Ishikawa (cell line): Measurements from ENCODE around the gene PID1.

Experiments used
- CEBPB ChIP-seq: IDR thresholded peaks from 2 replicates; pipeline ENCODE4 v1.6.1; 2012
- CREB1 ChIP-seq: IDR thresholded peaks from 2 replicates; pipeline ENCODE4 v1.6.1; 2012; ENCODE audit warnings: low read depth
- EGR1 ChIP-seq: IDR thresholded peaks from 2 replicates; pipeline ENCODE4 v1.6.1; 2012
- EP300 ChIP-seq: IDR thresholded peaks from 2 replicates; pipeline ENCODE4 v1.6.1; 2012; ENCODE audit warnings: borderline replicate concordance
- FOXM1 ChIP-seq: IDR thresholded peaks from 2 replicates; pipeline ENCODE4 v1.6.1; 2012; ENCODE audit warnings: low read depth, borderline replicate concordance
- MAX ChIP-seq: IDR thresholded peaks from 2 replicates; pipeline ENCODE4 v1.6.1; 2012
- NFIC ChIP-seq: IDR thresholded peaks from 2 replicates; pipeline ENCODE4 v1.6.1; 2012
- RAD21 ChIP-seq: IDR thresholded peaks from 2 replicates; pipeline ENCODE4 v1.6.1; 2012; ENCODE audit warnings: low read depth
- REST ChIP-seq: IDR thresholded peaks from 2 replicates; pipeline ENCODE4 v1.6.1; 2012; ENCODE audit warnings: low read depth, mild to moderate bottlenecking
- TAF1 ChIP-seq: IDR thresholded peaks from 2 replicates; pipeline ENCODE4 v1.6.1; 2012; ENCODE audit warnings: low read depth, mild to moderate bottlenecking
- TCF12 ChIP-seq: IDR thresholded peaks from 2 replicates; pipeline ENCODE4 v1.6.1; 2012; ENCODE audit warnings: low read depth
- TEAD4 ChIP-seq: IDR thresholded peaks from 2 replicates; pipeline ENCODE4 v1.6.1; 2012
- USF1 ChIP-seq: IDR thresholded peaks from 2 replicates; pipeline ENCODE4 v1.6.1; 2012
- YY1 ChIP-seq: IDR thresholded peaks from 2 replicates; pipeline ENCODE4 v1.6.1; 2012; ENCODE audit warnings: low read depth
- ZBTB7A ChIP-seq: IDR thresholded peaks from 2 replicates; pipeline ENCODE4 v1.6.1; 2012; ENCODE audit warnings: low read depth

PID1 gene

GRCh38 chr2:229152674-229153073 is 118.4 kb downstream of the PID1 start:
- TF ChIP-seq EGR1 (no peak), TCF12 (no peak), RAD21 (no peak), REST (no peak), FOXM1 (no peak), YY1 (no peak)

GRCh38 chr2:229150317-229150716 is 120.8 kb downstream of the PID1 start:
- TF ChIP-seq YY1: no peak
- TF ChIP-seq RAD21: no peak
- TF ChIP-seq CEBPB: no peak
- no peak for TF ChIP-seq ZBTB7A
- TF ChIP-seq TCF12: no peak
- no peak for TF ChIP-seq CREB1
- TF ChIP-seq EGR1: no peak
- TF ChIP-seq EP300: no peak
- no peak for TF ChIP-seq FOXM1
- TF ChIP-seq USF1: no peak
- no peak for TF ChIP-seq REST
- no peak for TF ChIP-seq TAF1
- no peak for TF ChIP-seq NFIC
- no peak for TF ChIP-seq MAX
- TF ChIP-seq TEAD4: no peak

- TF ChIP-seq EP300: no peak
- no peak for TF ChIP-seq REST
These were observed 129.6 kb downstream of the PID1 start for GRCh38 chr2:229141424-229142025.

GRCh38 chr2:229137639-229138038 is 133.4 kb downstream of the PID1 start:
- no peak for TF ChIP-seq RAD21
- no peak for TF ChIP-seq MAX
- TF ChIP-seq FOXM1: no peak
- TF ChIP-seq ZBTB7A: no peak
- no peak for TF ChIP-seq USF1
- TF ChIP-seq CEBPB: no peak
- TF ChIP-seq TEAD4: no peak
- no peak for TF ChIP-seq NFIC
- TF ChIP-seq REST: no peak
- TF ChIP-seq TCF12: no peak
- TF ChIP-seq EP300: no peak
- no peak for TF ChIP-seq CREB1
